Left cardiac atrium (tissue), 4 donors: Measurements from ENCODE around the gene JHY. TPM values are rescaled to one million over a fixed set of nuclear protein-coding genes. Genes with fewer than 3 reads are reported as not detected.
A peak's percentile ranks its signal among the peaks of the same experiment; 100 is the strongest.
"Not testable (repeated sequence)": the region's sequence is repeated elsewhere in the genome, so short reads cannot be mapped to it uniquely, and the experiment has no call there.

Experiments used
- ATAC-seq, 2 donors: fragments of 200-7000 bp; cut with Tn5 transposase; one replicate each; pipeline ENCODE4 v1.9.1; 2020; ENCODE audit warnings: mild to moderate bottlenecking in 2 of 2, moderate library complexity in 2 of 2
- DNase-seq: peaks from one replicate; pipeline ENCODE4 v3.0.0-alpha.2; 2020
- intact Hi-C, 2 donors: fragments of 100-400 bp; cut with DNase I; formaldehyde crosslinking; loops; one replicate each; pipeline versions ENCODE4 v1.14.1 to v1.15.1; 2022 to 2023
- long read RNA-seq: library from polyadenylated mRNA; unstranded; transcript quantifications from one replicate; pipeline ENCODE4 v2.0.0, GENCODE V29; 2021
- total RNA-seq, 2 donors: library from RNA; stranded (reverse); fragmentation: NEBNext Ultra II Directional; extraction: Animal tissue kit (Norgen Biotek cat#: 25700); gene quantifications; one replicate each; pipeline ENCODE4 v1.2.1, GENCODE V29; 2021
- donor health status: DM: no; HTN: yes; CAD: no.
- donor health status: DM: no; HTN: yes; CAD: no; lungs with severe emphysema.
- donor health status: DM: yes; HTN: yes; CAD: no.
- donor health status: Dilated cardiomyopathy.

JHY gene
- total RNA-seq, result 1 to 10 TPM; 3.2 to 3.9 TPM
- long read RNA-seq, partial matches to known transcripts, result 0 of 2 reads
- long read RNA-seq, other reads (novel, unspliced or antisense), result 2 of 2 reads

GRCh38 chr11:122882189-122882856, at the start of gene JHY:
Gene JHY, plus strand, starts transcription at chr11:122882759. Its CDS starts 3,091 bp downstream, at chr11:122885850.
- ATAC-seq (no peak), DNase-seq (peak; percentile 73)
- intact Hi-C loops, result no loop called here

- DNase-seq, result no peak
- intact Hi-C loops, result no loop called here
- no peak for ATAC-seq
These were observed 48.6 kb upstream of the JHY start for GRCh38 chr11:122833846-122834464.

- DNase-seq (no peak), ATAC-seq (no peak)
- intact Hi-C loops, result no loop called here
These were observed 45.6 kb upstream of the JHY start for GRCh38 chr11:122836916-122837315.

GRCh38 chr11:122837528-122838346, 44.8 kb upstream of the JHY start:
- intact Hi-C loops, result no loop called here
- DNase-seq, result no peak
- no peak for ATAC-seq

- no peak for DNase-seq
- intact Hi-C loops, result no loop called here
- peak in 1 of 2 donors; percentile 23 for ATAC-seq
These were observed 39.0 kb upstream of the JHY start for GRCh38 chr11:122843281-122844141.

- intact Hi-C loops, result no loop called here
- ATAC-seq, result no peak
- no peak for DNase-seq
These were observed 35.1 kb upstream of the JHY start for GRCh38 chr11:122847466-122847865.

- no peak for DNase-seq
- ATAC-seq, result no peak
- intact Hi-C loops, result no loop called here
These were observed 34.4 kb upstream of the JHY start for GRCh38 chr11:122848186-122848585.

GRCh38 chr11:122850076-122850631, 32.4 kb upstream of the JHY start:
- DNase-seq, result no peak
- no peak for ATAC-seq
- intact Hi-C loops, result loop anchor here (5.0 kb wide), 2 partner anchors 53 to 268 kb away; no protein-coding TSS in a partner anchor

- ATAC-seq (no peak), DNase-seq (no peak)
- intact Hi-C loops, result loop anchor here (5.0 kb wide), 2 partner anchors 54 to 269 kb away; no protein-coding TSS in a partner anchor
These were observed 31.1 kb upstream of the JHY start for GRCh38 chr11:122851366-122851966.

GRCh38 chr11:122852074-122852795, 30.3 kb upstream of the JHY start:
- ATAC-seq (no peak), DNase-seq (no peak)
- intact Hi-C loops, result loop anchor here (5.0 kb wide), 2 partner anchors 55 to 270 kb away; no protein-coding TSS in a partner anchor

- intact Hi-C loops, result loop anchor here (5.0 kb wide), 2 partner anchors 55 to 270 kb away; no protein-coding TSS in a partner anchor
- no peak for DNase-seq
- ATAC-seq, result no peak
These were observed 29.8 kb upstream of the JHY start for GRCh38 chr11:122852796-122853160.

- no peak for ATAC-seq
- no peak for DNase-seq
- intact Hi-C loops, result loop anchor here (5.0 kb wide), 2 partner anchors 56 to 271 kb away; no protein-coding TSS in a partner anchor
These were observed 29.3 kb upstream of the JHY start for GRCh38 chr11:122853261-122853660.

- no peak for DNase-seq
- intact Hi-C loops, result loop anchor here (2.0 to 5.0 kb wide), 3 partner anchors 57 to 272 kb away; no protein-coding TSS in a partner anchor
- ATAC-seq, result peak; percentile 47
These were observed 28.6 kb upstream of the JHY start for GRCh38 chr11:122853971-122854446.

GRCh38 chr11:122861631-122862030, 20.9 kb upstream of the JHY start:
- no peak for ATAC-seq
- intact Hi-C loops, result loop anchor here (2.0 to 10.0 kb wide), 4 partner anchors 161 to 383 kb away; no protein-coding TSS in a partner anchor
- no peak for DNase-seq

- intact Hi-C loops, result loop anchor here (2.0 to 10.0 kb wide), 4 partner anchors 161 to 383 kb away; no protein-coding TSS in a partner anchor
- no peak for DNase-seq
- no peak for ATAC-seq
These were observed 20.5 kb upstream of the JHY start for GRCh38 chr11:122862091-122862490.

- intact Hi-C loops, result loop anchor here (2.0 to 10.0 kb wide), 4 partner anchors 160 to 382 kb away; no protein-coding TSS in a partner anchor
- DNase-seq, ATAC-seq: not testable (repeated sequence)
These were observed 19.4 kb upstream of the JHY start for GRCh38 chr11:122863154-122863553.
